Muscle of back (tissue), 10 donors: ENCODE results near the gene EGR2. TPM values are rescaled to one million over a fixed set of nuclear protein-coding genes. Genes with fewer than 3 reads are reported as not detected.

Source experiments
- polyA plus RNA-seq, 10 donors: library from polyadenylated mRNA; unstranded; fragments of 120-200 nt; gene quantifications; one replicate each; pipeline ENCODE4 v1.2.1, GENCODE V29; 2013; ENCODE audit not compliant: insufficient read length in 10 of 10

The EGR2 gene
- polyA plus RNA-seq, 10 donors: 1.9 to 8.5 (median 3.1) TPM

Other genes starting within 250 kb of the EGR2 start
- 10 to 100 TPM; 13.0 to 19.1 (median 15.4) TPM for gene ADO, start 11.6 kb downstream of the EGR2 start, polyA plus RNA-seq